NCI-H1048 (cell line): ENCODE results near the gene TDRD12.

Source experiments
- DNase-seq: peaks from one replicate; lab custom pipeline; 2025; lab: John Stamatoyannopoulos, UW

TDRD12 gene, protein sequence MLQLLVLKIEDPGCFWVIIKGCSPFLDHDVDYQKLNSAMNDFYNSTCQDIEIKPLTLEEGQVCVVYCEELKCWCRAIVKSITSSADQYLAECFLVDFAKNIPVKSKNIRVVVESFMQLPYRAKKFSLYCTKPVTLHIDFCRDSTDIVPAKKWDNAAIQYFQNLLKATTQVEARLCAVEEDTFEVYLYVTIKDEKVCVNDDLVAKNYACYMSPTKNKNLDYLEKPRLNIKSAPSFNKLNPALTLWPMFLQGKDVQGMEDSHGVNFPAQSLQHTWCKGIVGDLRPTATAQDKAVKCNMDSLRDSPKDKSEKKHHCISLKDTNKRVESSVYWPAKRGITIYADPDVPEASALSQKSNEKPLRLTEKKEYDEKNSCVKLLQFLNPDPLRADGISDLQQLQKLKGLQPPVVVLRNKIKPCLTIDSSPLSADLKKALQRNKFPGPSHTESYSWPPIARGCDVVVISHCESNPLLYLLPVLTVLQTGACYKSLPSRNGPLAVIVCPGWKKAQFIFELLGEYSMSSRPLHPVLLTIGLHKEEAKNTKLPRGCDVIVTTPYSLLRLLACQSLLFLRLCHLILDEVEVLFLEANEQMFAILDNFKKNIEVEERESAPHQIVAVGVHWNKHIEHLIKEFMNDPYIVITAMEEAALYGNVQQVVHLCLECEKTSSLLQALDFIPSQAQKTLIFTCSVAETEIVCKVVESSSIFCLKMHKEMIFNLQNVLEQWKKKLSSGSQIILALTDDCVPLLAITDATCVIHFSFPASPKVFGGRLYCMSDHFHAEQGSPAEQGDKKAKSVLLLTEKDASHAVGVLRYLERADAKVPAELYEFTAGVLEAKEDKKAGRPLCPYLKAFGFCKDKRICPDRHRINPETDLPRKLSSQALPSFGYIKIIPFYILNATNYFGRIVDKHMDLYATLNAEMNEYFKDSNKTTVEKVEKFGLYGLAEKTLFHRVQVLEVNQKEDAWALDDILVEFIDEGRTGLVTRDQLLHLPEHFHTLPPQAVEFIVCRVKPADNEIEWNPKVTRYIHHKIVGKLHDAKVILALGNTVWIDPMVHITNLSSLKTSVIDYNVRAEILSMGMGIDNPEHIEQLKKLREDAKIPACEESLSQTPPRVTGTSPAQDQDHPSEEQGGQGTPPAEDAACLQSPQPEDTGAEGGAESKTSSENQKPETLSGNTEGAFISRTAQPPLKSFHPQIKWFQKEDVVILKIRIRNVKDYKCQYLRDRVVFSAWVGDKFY (N-terminal part only)

DNA sequence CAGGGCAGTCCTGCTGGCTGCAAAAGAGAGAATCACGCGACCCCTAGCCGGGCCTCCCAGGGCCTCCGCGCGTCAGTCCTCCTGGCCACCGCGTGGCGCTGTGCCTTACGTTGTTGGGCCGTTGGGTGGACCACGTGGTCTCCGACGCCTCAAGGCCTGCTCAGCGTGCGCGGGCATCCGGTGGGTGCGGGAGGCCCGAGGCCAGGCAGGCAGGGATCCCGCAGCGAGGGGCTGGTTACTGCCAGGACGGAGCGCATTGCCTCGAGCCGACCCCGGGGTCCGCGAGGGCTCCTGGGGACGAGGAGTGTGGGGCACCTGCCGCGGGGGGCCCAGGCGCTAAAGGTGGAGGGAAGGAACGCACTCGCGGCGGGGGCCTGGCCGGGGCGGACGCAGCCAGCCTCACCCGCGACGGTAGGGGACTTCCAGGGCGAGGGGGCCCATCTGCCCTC, at the start of gene TDRD12:
Gene TDRD12, plus strand, starts transcription at position 157 of the 449 bp plus-strand sequence. CDS start 306 bp downstream, outside the sequence.
- DNase-seq = no peak

DNA sequence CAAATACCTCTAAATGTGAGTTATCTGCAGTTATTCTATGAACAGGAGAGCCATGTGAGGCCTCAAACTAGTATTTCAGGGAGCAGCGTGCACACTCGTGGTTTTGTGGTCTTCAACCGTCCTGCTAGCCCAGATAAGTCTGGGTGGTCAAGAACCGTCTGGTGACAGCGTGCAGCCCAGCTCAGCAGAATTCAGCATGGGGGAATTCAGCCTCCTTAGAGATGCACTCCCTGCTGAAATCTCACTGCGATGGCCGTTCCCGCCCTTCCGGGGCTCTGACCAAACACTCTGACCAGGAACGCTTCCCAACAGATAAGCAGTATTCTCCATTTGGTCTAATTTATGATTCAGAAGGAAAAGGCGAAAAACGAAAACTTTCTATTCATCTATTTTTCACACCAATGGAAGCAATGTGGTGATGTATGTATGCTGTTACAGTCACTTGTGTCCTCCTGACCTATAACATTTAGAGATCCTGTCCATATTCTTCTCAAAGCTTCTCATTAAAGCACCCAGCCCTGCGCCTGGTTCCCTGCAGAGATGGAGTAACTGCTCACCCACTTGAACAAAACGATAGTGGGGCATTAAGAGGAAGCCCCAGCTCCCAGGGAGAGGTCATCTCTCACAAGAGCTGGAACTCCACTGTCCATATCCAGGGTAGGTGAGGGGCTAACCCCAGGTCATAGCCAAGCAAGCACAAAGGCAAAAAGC, 47.5 kb upstream of the TDRD12 start:
- no peak for DNase-seq

DNA sequence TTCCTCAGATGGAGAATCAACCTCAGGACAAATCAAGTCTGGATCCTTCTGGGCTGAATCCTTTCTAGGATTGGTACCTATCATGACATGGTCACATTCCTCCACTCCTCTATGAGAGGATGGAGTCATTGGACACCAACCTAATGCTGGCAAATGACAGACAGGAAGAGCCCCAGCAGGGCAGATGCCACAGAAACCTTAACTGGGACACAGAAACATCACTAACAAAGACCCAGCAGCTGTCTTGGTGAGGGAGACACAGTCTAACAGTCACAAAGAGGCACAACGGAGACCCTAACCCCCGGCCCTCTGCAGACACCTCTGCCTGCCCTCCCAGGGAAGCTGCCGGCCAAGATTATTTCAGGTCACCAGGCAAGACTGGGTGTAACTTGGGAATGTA, 46.7 kb upstream of the TDRD12 start:
- no peak for DNase-seq

DNA sequence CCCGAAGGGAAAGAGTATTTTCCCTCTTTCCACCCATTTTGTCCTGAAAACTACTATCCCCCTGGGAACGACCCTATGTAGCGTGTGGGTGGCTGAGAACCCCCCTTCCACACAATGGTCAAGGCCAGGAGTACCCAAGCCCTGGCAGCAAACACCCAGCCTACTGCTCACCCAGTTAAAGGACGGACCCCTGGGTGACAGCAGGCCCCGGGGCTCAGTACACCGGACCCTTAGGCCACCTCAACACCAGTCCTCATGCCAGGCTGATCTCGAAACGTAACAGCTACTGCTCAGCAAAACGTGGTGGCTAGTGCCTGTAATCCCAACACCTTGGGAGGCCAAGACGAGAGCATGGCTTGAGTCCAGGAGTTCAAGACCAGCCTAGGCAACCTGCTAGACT, 46.0 kb upstream of the TDRD12 start:
- no peak for DNase-seq

DNA sequence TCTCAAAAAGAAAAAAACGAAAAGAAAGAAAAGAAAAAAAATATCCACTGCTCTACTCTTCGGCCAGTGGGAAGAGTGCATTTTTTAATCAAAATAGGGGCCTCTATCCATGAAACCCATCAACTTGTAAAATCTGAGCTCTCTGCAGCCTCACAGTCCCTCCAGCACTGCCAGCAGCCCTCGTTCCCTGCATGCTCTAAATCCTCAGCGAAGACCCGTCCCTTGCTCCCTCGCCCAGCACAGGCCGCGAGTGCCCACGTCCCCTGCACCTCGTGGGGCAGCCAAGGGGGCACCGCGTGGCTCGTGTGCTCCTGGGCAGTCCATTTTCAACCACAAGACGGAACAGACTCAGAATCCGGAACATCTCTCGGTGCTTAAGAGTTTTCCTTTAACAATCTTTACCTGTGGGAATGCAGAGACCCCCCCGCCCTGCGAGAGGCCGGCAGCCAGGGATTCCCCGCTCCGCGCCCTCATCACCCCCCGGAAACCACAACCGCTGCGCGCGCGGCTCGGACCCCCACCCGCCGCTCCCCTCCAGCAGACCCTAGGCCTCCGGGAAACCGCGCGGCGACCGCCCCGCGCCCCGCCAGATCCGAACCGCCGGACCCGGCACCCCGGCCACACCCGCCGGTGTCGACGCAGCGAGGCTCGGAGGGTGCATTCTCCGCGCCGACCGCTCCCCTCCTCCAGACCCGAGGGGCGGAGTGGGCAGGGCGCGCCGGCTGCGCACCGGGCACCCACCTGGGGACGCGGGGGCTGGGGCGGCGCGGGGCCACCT, 45.2 kb upstream of the TDRD12 start:
- no peak for DNase-seq

DNA sequence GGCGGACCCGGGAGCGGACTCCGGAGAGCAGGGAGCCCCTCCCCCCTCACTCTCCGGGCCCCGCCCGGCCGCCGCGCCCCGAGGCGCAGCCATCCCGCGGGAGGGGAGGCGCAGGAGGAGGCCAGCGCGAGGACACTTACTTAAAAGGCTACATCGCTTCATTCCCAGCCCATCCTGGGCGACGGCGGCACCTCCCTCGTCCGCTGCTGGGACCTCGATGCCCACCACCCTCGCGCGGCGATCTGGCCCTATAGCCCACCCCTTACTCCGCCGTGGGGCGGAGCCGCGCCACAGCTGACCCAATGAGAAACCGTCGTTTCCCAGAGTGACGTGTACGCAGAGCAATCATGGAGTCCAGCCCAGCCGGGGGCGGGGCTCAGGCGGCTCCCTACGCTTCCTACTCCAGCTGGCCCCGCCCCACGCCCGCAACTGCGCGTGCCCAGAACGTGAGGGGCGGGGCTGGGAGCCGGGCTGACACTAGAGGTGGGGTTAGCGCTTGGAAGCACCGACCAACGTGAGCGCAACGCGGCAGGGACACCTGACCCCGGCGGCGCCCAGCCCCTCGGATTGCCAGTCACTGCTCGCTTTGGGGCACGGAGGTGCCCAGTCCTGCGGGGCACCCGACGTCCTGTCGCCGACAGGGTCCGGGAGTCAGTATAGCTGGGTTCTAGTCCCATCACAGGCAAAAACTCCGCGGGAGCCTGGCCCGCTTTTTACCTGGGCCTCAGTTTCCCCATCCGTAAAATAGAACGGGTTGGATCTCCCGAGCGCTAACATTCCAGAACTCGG, 44.4 kb upstream of the TDRD12 start, which contains the start of gene ANKRD27:
Gene ANKRD27, minus strand, starts transcription at position 250 of the 789 bp plus-strand sequence. CDS start 16,165 bp downstream, outside the sequence.
- peak; percentile 96 for DNase-seq

DNA sequence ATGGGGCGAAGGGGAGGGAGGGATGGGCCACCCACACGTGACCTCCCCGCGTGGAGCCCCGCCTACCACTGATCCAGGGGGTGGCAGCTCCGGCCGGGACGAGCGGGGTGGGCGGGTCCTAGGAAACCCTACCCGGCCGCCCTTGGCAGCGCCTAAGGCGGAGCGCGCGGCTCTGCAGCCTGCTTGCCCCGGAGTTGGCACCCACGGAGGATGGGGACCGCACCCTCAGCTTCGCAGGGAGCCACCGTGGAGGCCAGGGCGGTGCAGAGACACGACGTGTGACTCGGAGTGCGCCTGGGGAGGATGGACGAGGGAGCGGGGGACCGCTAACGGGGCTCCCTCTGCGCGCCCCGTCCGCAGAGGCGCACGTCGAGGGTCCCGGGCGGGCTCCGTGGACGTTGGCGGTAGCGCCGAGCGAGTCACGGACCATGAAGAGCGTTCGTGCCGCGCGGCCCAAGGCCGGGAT, 43.8 kb upstream of the TDRD12 start, which contains the start of gene RGS9BP:
Gene RGS9BP, plus strand, starts transcription at position 129 of the 466 bp plus-strand sequence. CDS start 416 bp downstream, outside the sequence.
- DNase-seq = peak; percentile 34

DNA sequence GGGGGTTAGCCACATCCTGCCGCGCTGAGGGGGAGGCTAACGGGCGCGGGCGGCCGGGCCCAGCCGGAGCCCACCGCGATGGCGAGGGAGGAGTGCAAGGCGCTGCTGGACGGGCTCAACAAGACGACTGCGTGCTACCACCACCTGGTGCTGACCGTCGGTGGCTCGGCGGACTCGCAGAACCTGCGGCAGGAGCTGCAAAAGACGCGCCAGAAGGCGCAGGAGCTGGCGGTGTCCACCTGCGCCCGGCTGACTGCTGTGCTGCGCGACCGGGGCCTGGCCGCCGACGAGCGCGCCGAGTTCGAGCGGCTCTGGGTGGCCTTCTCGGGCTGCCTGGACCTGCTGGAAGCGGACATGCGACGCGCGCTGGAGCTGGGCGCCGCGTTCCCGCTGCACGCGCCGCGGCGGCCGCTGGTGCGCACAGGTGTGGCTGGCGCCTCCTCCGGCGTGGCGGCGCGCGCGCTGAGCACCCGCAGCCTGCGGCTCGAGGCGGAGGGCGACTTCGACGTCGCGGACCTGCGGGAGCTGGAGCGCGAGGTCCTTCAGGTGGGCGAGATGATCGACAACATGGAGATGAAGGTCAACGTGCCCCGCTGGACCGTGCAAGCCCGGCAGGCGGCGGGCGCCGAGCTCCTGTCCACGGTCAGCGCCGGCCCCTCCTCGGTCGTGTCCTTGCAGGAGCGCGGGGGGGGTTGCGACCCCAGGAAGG, 43.2 kb upstream of the TDRD12 start:
- no peak for DNase-seq

DNA sequence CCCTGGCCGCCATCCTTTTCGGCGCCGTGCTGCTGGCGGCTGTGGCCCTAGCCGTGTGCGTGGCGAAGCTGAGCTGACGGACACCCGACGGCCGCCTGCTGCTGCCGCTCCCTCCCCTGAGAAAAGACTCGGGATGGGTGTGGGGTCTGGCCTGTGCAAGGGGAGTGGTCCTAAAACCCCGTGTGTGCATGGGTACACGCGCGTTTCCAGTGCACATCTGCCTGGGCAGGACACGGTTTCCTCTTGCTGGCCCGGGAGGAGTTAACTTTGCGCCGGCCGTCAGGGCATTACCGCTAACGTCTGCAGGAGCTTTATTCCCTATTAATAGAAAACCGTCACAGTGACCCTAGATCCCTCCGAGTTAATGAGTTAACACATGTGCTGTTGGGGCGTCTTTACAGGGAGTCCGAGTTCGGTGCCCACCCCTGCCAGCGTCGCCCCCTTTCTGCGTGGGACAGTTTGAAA, 42.6 kb upstream of the TDRD12 start:
- DNase-seq = no peak

DNA sequence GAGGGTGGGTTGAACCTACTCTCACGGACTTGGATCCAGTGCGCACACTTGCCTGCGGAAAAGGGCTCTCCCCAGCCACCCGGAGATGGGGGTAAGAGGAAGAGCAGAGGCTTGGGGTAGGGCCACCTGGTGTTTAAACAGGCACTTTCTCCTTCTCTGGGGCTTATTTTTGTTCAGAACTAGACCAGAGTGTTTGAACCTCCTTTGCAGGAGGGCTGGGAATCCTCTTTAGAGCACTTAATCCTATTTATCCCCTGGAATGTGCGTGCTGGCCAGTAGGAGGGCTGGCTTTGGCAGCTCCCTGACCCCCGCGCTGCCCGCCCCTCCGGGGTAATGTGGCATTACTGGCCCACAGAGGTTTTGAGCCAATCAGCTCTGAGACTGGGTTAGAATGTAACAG, 41.9 kb upstream of the TDRD12 start:
- DNase-seq = no peak

DNA sequence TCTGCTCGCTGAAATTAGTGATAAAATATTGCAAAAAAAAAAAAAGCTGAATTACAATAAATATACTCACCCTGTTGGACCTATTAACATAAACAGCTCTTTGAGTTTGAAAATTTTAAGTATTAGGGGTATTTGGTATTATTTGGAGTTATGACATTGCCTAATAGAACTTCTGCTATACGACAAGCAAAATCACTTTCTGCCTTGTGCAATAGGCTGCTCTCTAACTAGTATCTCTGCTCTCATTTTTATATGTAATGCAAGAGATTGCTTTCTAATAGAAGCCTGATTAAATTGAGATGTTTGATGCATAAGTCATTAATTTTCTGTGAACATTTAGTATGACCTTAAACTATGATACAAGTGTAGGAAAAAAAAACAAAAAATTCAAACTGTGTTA, 38.6 kb upstream of the TDRD12 start:
- no peak for DNase-seq

DNA sequence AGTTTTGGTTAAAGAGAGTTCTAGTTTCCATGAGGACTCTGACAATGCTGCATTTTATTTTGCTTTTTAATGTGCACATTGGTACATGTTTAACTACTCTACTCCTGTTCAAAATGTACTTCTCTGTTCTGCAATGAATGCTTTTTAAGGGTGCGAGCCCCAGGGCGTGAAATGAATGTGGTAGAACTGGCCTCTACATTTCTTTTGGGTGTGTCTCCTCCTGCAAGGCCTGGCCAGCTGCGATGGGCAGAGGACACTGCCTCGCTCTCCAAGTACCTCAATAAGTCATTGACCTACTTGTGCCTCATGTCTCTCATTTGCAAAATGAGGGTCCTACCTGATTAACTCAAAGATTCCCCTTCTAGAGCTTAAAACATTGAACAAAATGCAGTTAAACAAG, 37.2 kb upstream of the TDRD12 start:
- no peak for DNase-seq

DNA sequence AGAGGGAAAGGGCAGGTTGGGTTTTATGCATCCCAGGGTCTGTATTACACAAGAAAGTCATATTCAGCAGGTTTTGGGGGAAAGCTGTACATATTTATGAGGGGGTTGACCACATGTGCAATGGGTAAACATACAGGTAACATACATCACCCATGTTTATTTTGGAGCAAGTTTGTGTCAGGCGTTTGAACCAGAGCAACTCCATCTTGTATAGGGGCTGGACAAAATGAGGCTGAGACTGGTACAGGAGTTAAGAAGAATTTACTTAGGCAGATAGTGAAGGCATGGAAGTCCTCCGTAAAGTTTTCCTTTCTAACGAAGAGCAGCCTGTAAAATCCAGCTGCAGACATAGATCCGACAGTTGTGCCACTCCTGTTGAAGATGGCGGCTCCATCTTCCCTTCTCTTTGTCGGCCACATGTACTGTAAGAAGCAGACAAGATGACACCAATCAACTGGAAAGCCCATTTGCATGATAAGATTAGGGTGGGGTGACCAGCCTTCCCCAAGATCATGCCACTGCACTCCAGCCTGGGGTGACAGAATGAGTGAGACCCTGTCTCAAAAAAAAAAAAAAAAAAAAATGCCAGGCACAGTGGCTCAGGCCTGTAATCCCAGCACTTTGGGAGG, 32.6 kb upstream of the TDRD12 start:
- no peak for DNase-seq

DNA sequence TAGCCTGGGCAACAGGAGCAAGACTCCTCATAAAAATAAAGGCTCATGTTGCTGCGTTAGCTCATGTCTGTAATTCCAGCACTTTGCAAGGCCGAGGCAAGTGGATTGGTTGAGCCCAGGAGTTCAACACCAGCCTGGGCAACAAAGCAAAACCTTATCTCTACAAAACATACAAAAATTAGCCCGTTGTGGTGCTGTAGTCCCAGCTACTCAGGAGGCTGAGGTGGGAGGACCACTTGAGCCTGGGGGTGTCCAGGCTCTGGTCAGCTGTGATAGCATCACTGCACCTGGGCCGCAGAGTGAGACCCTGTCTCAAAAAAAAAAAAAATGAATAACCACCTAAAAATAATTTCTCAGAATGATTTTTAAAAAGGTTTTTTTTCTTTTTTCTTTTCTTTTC, 31.9 kb upstream of the TDRD12 start:
- DNase-seq = no peak

DNA sequence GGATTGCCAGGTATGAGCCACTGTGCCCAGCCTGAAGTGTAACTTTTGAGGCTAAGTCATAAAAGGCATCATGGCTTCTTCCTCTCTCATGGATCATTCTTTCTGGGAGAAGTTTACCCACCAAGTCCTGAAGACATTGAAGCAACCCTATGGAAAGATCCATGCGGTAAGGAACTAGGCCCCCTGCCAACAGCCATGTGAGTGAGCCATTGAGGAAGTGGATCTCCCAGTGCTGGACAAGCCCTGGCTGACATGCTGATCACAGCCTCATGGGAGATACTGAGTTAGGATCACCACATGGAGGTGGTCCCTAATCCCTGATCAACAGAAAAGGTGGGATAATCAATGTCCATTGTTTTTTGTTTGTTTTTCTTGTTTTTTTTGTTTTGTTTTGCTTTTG, 31.3 kb upstream of the TDRD12 start:
- no peak for DNase-seq

DNA sequence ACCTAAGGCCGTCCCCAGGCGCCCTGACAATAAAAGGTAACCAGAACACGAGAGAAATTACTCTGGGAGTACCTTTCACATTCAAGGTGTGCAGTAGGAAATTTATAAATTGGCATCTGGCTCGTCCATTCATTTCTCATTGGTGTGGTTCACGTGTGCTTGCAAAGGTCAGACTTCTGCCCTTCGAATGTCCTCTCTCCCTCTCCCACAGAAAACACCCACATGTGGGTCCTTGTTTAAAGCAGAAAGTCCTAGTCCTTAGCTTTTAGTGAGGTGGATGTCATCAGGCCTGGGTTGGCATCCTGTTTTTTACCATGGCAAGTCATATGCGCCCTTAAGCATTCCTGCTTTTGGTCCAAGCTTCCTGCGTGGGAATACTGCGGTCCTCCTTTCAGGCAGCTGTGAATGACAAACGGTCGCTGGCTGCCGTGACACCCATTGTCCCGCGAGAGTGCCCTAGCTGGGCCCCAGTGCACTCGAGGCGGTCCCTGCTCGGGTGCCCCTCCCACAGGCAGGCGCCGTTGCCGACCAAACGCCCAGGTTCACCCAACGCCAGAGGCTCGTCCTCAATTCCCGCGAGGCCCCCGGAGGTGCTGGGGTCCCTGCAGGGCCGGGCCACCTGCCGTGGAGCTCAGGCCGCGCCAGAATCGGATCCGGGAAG, 28.1 kb upstream of the TDRD12 start, which contains the start of gene NUDT19:
Gene NUDT19, plus strand, starts transcription at position 531 of the 661 bp plus-strand sequence. CDS start 140 bp downstream, outside the sequence.
- DNase-seq = peak; percentile 65

DNA sequence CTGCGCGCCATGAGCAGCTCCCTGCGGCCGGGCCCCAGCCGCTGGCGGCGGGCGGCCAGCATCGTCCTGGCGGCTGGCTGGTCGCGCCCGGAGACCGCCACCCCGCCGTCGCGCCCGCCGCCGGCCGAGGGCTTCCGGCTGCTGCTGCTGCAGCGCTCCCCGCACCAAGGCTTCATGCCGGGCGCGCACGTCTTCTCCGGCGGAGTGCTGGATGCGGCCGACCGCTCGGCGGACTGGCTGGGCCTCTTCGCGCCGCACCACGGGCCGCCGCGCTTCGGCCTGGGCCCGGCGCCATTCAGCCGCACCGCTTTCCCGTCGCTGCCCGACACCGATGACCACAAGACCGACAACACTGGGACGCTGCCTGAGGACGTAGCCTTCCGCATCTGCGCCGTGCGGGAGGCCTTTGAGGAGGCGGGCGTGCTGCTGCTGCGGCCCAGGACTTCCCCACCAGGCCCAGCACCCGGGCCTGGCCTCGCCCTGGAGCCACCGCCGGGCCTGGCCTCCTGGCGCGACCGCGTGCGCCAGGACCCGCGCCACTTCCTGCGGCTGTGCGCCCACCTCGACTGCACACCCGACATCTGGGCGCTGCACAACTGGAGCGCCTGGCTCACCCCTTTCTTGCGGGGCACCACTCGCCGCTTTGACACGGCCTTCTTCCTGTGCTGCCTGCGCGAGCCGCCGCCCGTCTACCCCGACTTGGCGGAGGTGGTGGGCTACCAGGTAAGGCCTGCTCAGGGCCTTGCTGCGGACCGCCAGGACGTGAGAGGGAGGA, 27.4 kb upstream of the TDRD12 start:
- DNase-seq = no peak
